Loucy (cell line): ENCODE measurements around the gene ZNF263.

ENCODE experiments used
- EZH2phosphoT487 ChIP-seq: fragments of 200-600 bp; IDR thresholded peaks from 2 replicates; pipeline ENCODE4 v1.6.1; 2018; ENCODE audit warnings: antibody characterized with exemption, mild to moderate bottlenecking, moderate library complexity, borderline replicate concordance
- TF ChIP-seq, protein P1 (sequence below): fragments of 200-600 bp; sonication (generic); conservative IDR thresholded peaks from 2 replicates; pipeline ENCODE4 v1.5.1; 2014; ENCODE audit warnings: mild to moderate bottlenecking, antibody characterized with exemption, low read length

DNA sequence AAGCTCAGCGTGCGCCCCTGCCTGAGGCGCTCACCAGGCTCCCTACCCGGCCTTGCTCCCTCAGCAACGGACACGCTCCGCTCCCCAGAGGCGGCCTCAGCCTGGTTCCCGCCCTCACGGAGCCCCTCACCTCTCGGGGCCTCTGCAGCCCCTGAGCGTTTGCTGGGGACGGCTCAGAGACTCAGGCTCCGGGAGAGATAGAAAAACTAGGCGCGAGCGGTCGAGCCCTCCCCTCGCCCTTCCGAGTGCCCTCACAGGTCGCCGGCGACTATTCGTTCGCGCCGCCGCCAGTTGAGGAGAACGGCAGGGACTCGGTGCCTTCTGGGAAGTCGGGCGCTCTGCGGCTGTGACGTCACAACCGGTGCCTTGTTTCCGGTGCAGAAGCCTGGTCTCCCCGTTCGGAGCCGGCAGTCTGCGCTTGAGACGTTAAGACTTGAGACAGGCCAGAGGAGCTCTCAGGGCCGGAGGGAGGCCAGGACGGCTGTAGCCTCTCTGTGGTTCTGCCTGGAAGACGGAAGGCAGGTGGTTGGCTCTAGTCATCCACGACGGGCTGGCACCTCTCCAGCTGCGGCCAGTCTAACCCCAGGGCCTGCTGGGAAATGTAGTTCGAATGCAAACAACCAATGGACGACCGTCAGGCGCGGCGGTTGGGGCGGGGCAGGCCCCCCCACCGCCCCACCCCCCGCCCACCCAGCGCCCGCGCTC, 48.3 kb upstream of the ZNF263 start, which contains the start of gene ZNF200:
- TF ChIP-seq, protein P1, sequence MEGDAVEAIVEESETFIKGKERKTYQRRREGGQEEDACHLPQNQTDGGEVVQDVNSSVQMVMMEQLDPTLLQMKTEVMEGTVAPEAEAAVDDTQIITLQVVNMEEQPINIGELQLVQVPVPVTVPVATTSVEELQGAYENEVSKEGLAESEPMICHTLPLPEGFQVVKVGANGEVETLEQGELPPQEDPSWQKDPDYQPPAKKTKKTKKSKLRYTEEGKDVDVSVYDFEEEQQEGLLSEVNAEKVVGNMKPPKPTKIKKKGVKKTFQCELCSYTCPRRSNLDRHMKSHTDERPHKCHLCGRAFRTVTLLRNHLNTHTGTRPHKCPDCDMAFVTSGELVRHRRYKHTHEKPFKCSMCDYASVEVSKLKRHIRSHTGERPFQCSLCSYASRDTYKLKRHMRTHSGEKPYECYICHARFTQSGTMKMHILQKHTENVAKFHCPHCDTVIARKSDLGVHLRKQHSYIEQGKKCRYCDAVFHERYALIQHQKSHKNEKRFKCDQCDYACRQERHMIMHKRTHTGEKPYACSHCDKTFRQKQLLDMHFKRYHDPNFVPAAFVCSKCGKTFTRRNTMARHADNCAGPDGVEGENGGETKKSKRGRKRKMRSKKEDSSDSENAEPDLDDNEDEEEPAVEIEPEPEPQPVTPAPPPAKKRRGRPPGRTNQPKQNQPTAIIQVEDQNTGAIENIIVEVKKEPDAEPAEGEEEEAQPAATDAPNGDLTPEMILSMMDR = no peak
- TF ChIP-seq EZH2phosphoT487 = no peak
